GM12892 (cell line): ENCODE measurements around the gene WDR7.
A peak's percentile ranks its signal among the peaks of the same experiment; 100 is the strongest.

ENCODE experiments used
- DNase-seq: peaks from one replicate; pipeline ENCODE4 v3.0.0; 2011; ENCODE audit not compliant: insufficient read length
- FAIRE-seq: peaks from 2 replicates; lab custom pipeline; 2011; peaks lifted over from hg19 to GRCh38; lab: Jason Lieb, UNC
- POLR2A ChIP-seq: IDR thresholded peaks from 2 replicates; pipeline ENCODE4 v1.6.1; 2011; ENCODE audit warnings: low read depth, low read length, control low read depth
- POLR2AphosphoS5 ChIP-seq: IDR thresholded peaks from 2 replicates; pipeline ENCODE4 v1.6.1; 2011; ENCODE audit warnings: low read depth, low read length, control low read depth
- TAF1 ChIP-seq: IDR thresholded peaks from 2 replicates; pipeline ENCODE4 v1.6.1; 2011; ENCODE audit warnings: low read depth, mild to moderate bottlenecking, control low read depth, low read length, borderline replicate concordance

Gene WDR7

DNA sequence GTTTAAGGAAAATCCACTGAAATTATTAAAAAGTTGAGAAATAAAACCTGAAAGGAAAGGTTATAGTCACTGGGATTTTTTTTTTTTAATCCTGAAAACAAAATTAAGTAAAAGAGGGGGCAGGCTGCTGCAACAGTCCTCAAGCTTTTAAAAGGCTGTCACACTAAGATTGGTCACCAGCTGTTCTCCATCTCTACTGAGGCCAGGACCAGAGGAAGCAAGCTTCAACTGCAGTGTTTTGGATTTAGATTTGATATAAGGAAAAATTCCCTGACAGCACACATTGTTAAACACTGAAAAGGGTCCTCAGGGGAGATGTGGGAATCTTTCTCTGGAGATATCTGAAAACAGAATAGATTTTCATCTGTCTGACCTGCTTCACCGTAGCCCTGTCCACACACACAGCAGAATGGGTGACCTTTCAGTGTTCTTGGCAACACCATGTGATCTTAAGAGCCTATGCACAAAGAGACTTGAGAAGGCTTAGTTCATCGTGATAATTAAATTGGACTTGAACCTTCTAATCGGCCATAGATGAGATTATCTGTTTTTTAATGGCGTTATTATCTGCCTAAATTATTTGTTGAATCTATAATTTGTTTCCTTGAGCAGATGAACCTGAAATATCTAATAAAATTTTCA is 363.7 kb downstream of the WDR7 start:
- FAIRE-seq = no peak
- TF ChIP-seq POLR2AphosphoS5 (no peak), POLR2A (no peak), TAF1 (no peak)
- no peak for DNase-seq

DNA sequence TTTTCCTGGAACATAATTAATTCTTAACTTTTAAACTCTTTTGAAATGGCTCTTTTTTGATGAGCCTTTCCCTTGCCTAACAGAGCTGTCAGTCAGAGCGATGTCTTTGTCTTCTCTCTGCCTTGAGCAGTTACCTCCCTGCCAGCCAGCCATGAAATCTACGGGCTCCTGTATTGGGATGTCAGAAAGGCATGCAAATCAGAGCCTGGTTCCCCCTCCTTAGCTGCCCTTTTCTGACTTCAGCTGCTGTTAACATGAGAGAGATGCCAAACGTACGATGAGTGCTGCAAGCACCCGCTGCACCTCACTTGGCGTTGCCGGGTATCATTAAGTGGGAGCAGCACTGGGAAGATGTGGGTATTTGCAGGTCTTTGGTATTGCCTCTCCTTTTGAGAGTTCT is 364.3 kb downstream of the WDR7 start:
- FAIRE-seq = no peak
- DNase-seq = no peak
- TF ChIP-seq POLR2A (no peak), POLR2AphosphoS5 (no peak), TAF1 (no peak)

DNA sequence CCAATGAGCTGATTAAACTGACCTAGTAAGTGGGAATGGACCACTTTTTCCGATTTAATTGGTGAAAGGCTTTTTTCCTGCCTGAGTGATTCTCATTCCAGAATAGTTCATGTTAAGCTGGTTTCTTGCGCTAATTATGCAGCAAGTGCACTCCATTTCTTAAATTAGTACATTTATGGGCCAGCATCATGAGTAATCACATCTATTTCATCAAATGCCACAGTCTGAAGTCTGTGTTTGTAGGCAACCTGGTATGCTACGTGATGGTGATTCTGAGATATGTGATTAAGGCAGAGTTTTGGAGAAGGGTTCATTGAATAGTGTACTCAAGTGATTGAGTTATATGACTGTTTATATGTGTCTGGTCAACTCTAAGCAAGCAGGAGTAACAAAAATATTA is 367.7 kb downstream of the WDR7 start:
- TF ChIP-seq POLR2AphosphoS5 (no peak), TAF1 (no peak), POLR2A (no peak)
- DNase-seq = no peak
- peak; percentile 14 for FAIRE-seq

DNA sequence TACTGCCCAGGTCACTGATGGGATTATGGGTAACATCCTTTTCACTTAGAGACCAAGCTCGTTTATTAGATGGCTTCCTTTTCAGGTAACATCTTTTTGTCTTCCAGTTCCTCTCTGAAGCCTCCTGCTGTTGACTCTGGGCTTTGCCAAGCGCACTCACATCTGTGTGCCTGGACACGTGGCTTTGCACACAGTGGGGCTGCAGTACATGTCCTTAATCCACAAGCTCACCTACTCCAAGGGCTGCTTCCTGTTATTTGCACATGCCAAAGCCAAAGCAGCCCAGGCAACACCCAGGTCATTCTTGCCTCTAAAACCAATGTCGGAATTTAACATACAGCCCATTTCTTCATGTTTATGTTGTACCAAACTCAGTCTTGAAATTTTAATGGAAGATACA is 371.6 kb downstream of the WDR7 start:
- no peak for DNase-seq
- TF ChIP-seq TAF1 (no peak), POLR2AphosphoS5 (no peak), POLR2A (no peak)
- FAIRE-seq = no peak

DNA sequence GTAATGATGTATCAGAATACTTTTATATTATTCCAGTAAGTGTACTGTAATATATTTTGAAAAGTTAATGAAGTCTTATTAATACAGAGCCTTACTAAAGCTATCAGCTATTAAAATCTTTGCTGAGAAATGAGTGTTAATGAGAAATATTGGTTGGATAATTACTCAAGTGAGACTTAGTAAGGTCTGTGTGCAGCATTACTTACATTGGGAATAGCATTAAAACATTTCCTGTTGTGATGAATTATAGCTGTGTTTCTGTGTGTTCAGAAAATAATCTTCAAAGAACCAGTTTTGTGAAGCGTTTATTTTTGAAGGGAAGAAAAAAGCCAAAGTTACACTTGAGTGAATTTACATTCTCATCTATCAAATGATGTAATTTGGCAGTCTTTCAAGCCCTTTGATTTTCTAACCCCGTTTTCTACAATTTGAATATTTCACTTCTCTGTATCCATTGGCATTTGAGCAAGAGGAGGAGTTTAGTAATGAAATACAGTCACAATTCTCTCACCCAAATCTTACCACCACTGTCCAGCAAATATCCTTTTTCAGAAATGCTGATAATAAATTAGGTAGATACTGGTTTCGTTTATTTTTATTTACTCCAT is 372.2 kb downstream of the WDR7 start:
- TF ChIP-seq POLR2A (no peak), TAF1 (no peak), POLR2AphosphoS5 (no peak)
- no peak for DNase-seq
- peak; percentile 88 for FAIRE-seq

DNA sequence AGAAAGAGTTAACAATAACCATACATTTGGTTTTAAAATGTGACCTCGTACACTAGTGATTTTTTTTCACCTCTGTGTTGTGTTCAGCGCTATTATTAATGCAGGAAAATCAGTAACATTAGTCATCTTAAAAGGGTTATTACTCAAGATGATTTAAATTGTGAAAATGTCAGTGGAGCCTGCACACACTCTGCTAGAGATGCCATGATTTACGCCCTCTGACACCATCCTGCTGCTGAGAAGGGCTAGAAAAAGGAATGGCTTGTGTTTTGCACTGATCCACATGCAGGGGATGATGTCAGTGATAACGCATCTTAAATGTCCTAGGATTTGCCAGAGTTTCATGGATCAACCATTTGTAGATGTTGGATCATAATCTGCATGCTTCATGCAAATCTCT is 374.4 kb downstream of the WDR7 start:
- DNase-seq (no peak), FAIRE-seq (no peak)
- TF ChIP-seq POLR2A (no peak), TAF1 (no peak), POLR2AphosphoS5 (no peak)

DNA sequence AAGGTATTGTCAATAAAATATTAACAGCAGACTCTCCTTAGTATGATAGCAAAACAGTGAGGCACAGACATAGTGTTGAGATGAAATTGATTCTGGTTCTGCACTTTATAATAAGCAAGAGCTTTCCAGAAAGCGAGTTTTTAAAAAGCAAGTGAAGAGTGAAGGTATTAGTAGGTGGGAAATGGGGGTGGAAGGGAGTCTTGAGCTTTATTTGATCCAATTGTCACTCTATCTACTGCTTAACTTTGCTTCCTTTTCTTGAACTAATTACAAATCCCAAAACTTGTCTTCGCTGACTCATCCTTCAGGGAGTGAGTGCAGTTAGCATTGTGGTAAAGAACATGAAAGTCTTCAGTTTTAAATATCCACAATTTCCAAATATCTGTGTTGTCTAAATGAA is 375.2 kb downstream of the WDR7 start:
- TF ChIP-seq POLR2AphosphoS5 (no peak), TAF1 (no peak), POLR2A (no peak)
- no peak for FAIRE-seq
- no peak for DNase-seq

DNA sequence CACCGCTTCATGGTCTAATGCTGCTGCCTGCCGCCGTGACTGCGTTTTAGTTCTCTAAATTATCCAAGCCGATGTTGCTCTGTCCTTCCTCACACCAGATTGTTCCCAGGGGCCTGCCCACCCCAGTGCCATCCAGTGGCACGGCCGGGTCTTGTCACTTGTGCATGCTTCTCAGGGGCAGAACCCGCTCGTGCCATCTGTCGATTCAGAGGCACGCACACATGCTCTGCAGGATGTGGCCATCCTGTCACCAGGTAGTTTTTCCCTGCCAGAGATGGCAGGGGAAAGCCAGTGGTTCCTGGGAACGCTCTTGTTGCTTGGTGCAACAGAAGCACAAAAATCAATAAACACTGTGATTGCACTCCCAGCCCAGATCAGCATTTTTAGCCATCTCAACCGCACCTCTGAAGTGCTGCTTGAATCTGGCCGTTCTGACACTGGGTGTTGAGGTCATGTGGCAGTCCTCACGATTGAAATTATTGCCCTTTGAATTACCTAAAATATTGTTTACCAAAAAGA is 376.1 kb downstream of the WDR7 start:
- DNase-seq (no peak), FAIRE-seq (no peak)
- no peak for TF ChIP-seq POLR2AphosphoS5
- no peak for TF ChIP-seq POLR2A
- TF ChIP-seq TAF1 = no peak

DNA sequence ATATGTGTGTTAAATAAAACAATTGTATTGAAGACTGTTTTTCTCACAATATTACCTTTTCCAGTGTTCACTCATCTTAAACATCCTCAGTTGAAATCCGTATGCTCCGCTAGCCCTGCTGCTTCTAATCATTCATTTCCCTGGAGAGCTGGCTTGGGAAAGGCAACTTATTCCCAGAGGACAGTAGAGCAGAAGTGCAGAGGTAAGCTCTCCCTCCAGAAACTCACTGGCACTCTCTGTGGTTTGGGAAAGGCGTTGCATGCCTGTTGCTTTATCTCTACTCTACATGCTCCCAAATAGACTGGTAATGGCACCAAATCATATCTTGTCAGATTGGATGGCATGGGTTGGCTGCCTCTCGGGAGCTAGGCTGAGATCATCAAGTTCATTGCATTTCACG is 378.6 kb downstream of the WDR7 start:
- FAIRE-seq (no peak), DNase-seq (no peak)
- TF ChIP-seq POLR2AphosphoS5 (no peak), POLR2A (no peak), TAF1 (no peak)

DNA sequence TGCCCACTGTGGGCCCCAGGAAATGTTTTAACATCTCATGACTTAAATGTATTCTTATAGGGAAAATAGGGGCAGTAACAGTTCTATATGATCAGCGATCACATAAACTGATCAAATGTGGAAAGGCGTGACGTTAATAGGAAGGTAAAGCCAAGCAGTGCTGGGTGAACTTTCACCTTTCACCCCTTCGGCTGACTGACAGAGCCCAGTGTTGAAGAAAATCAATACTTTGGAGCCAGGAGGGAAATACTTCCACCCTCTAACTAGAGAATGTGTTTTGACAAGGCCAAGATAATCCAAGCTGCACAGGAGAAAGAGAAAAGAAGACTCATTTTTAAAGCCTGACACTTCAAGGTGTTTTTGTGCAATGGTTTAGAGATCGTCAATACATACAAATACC is 379.3 kb downstream of the WDR7 start:
- TF ChIP-seq POLR2AphosphoS5 (no peak), TAF1 (no peak)
- FAIRE-seq (no peak), DNase-seq (no peak)

DNA sequence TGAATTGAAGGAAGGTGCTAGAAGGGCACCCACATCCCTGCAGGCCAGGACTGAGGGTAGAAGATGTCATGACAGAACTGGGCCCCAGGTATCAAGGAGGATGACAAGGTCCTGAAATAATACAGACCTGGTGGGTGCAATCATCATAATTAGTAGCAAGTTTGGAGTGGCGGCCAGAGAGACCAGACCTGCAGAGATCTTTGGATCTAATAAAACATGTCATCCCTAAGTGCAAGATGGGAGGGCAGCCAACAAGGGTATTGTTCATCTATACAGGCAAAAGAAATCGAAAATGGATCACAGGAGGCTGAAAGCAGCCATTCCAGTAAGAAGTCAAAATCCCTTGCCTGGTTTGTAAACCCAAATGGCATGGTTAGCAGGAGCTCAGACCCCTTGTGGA is 384.4 kb downstream of the WDR7 start:
- FAIRE-seq (no peak), DNase-seq (no peak)
- TF ChIP-seq POLR2AphosphoS5 (no peak), TAF1 (no peak), POLR2A (no peak)

DNA sequence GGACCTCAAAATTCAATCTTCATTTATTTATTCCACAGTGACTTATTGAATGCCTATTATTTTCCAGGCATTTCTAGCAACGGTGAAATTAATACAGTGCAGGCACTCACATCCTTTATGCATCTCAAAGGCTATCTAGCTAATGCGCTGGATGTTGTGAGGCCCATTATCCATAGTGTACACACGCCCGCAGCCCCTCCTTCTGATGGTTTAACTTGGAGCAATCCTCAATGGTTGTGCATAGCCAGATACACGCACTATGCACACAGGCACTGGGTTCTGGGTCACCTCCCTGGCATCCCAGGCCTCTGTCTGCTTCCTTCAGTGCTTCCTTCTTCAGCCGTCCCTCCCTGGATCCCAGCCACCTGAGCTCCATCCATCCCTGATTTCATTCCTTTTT is 387.2 kb downstream of the WDR7 start:
- TF ChIP-seq POLR2A (no peak), POLR2AphosphoS5 (no peak), TAF1 (no peak)
- FAIRE-seq (no peak), DNase-seq (no peak)

DNA sequence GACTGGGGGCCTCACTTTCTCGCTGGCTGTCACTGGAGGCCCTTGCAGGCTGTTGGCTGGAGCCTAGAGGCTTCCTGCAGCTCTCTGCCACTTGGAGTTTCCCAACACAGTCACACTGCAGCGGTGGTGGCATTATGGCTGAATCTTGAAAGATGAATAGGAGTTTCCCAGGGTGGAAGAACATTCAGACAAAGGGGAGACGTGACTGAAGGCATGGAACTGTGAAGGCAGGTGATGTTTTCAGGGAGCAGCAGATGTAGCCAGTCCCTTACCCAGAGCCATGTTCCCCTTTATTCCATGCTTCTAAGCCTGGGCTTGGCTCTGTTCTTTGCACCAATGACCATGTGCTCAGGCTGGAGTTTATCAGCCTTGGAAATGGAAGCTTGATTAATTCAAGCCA is 389.0 kb downstream of the WDR7 start:
- TF ChIP-seq TAF1 (no peak), POLR2A (no peak), POLR2AphosphoS5 (no peak)
- DNase-seq = no peak
- no peak for FAIRE-seq
